GM19455 (cell line): ENCODE measurements around the gene TMEM214.
A peak's percentile ranks its signal among the peaks of the same experiment; 100 is the strongest.
"Not testable (repeated sequence)": the region's sequence is repeated elsewhere in the genome, so short reads cannot be mapped to it uniquely, and the experiment has no call there.

Experiments
- ATAC-seq: cut with Tn5 transposase; IDR thresholded peaks from one replicate; pipeline ENCODE4 v1.9.1; 2021; ENCODE audit not compliant: unreplicated experiment

Gene TMEM214

DNA sequence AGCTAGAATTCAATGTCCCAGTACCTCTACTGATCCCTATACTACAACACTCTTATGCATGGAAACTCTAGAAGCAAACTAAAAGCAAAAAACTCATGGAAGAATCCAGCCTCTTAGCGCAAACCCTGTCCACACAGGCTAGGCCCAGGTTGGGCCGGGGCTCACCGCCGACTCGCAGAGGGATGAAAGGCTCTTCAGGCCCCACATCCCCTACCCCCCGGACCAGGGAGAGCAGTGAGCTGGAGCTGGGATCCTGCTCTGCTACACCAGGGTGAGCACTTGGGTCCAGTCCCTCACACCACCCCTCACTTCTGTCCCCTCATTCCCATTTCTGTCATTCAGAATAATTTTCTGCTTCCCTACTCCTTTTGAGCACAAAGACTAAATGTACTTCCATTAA is 36.7 kb downstream of the TMEM214 start:
- ATAC-seq = no peak

DNA sequence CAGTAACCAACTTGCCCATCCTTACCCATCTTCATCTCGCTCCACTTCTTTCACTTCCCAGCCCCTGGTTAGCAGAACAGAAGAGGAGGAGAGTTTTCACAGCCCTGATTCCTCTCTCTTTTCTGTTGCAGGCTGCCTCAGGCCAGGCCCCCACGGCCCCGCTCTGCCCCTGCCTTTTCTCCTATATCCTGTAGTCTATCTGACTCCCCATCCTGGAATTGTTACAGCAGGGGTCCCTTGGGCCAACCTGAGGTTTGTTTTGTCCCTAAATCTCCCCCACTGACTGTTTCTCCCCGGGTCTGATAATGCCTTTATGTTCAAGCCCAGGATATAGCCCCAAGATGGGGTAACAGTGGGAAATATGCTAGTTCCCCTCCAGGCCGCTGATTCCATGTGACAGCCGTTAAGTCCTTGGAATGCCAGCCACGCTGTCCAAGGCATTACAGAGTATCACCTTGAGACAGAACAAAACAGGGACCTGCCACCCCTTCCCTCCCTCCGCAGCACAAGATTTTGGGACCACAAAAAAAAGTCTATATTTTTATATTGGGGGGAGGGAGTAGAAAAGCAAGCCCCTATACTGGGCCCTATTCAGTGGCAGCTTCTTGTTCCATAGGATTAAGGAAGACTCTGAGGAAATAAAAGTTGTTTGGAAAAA is 37.3 kb downstream of the TMEM214 start:
- no peak for ATAC-seq

DNA sequence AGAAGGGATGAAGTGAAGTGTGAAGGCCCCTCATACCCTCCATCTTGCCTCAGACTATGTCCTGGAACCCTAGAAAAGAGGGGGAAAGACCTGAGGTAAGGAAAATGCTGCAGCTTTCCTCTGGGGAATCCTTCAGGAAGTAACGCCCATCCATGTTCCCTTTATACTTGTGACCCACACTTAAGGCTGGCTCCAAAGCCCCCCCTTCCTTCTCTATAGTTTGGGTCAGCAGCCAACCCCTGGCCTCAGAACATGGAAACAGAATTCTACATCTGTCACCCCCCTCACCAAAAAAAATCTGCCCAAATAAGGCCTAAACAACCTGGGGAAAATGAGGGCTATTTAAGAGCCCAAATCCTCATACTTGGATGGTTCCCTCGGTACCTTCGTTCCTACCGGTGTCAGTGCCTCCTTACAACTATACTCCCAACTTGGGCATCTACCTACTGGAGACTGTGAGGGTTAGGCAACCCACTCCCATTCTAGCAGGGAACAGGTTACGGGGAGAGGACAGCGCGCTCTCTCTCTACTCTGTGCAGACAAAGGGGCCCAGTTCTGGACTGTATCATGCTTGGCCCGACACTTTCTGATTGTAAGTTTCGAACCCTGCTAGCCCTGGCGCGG is 38.0 kb downstream of the TMEM214 start:
- no peak for ATAC-seq

DNA sequence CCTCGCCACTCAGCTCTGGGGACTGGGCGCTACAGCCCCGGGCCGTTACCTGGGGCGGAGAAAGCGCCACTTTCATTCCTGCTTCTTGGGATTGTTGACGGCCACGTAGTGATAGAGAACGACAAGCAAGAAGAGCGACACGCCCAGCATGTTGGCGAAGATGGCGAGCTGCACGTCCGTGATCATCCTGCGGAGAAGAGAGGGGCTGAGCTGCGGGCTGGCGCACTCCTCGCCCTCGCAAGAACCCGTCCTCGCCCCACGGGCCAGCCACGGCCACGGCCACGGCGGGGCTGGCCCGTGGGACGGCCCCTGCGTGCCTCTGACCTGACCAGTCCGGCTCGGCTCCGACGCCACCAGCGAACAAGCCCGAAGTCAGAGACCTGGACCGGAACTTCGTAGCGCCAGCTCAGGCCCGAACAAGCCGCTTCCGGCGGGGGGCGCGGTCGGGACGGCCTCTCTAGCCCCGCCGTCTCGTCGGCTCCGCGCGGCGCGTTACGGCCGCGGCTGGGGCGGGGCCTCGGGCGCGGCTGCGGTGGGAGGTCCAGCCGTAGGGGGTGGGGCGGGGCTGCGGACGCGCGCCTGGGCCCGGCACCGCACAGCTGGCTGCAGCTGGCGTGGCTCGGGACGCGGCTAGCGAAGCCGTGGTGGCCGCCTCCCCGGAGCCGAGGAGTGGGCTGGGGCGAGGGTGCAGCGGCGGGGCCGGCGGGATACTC is 38.7 kb downstream of the TMEM214 start, which contains the start of gene OST4:
Gene OST4, minus strand, starts transcription at position 378 of the 713 bp plus-strand sequence.
- peak; percentile 87 for ATAC-seq

DNA sequence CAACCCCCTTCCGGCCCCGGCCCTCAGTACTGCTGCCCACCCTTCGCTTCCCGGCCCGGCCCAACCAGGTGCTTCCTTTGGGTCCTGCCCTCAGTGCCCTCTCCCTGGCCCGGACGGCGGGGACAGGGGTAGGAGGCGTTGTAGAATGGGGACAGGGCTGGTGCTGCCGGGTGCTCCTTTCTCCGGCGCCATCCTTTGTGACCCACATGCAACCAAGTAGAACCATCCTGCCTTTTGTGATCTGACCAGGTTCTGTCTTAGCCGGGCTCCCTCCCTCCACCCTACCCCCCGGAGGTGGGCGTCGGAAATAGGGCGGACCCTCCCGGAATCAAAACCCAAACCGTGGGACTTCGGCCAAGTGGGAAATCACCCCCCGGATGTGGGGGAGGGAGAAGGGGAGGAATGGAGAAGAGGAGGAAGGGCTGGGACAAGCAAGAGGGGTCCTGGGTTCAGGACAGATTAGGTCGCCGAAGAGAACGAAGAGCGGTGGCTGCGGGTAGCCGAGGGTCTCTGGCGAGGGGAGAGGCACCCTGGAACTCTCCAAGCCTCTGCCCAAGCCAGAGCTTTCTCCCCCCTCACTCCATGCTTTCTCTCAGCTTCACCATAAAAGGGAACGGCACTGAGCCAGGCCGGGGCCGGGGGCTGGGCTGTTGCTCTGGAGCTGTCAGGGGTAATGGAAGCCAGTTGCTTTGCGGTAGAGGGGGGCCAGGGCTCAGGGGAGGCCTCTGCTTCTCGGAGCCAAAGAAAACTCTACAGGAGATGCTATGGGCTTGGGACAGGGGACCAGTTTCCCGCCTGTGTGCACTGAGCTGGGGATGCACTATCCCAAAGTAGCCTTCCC is 39.4 kb downstream of the TMEM214 start:
- peak; percentile 6 for ATAC-seq

DNA sequence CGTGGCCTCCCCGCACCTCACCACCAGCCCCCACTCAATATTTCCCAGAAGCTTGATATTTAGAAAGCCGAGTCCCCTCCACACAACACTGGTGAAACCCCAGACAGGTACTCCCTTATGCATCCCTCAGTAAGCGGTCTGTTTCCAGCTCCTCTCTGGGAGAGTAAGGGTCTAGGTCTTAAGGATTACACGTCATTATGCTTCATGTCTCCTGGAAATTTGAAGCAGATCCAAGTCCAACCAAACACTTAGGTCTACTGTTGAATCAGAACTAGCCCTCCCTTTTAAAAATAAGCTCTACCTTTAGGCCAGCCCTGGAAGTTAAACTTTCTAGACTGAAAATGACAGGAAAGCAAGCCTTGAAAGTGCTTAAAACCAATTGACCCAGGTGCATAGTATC is 40.2 kb downstream of the TMEM214 start:
- ATAC-seq = no peak

DNA sequence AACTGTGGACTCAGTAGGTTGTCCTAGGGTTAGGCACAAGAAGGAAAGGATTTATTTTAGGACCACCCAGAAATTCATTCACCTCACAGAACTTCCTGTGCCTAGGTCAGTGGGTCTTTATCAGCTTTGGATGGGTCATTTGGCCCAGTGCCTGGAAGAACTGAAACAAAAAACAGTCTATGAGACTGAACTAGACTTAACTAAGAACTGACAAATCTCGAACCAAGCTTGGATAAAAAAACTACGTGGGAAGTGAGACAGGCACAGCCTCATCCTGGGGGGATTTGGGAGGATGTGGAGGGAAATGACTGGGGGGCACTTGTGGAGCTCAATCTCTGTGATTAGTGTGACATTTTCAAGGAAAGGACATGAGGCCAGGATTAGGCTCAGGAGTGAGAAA is 41.0 kb downstream of the TMEM214 start:
- ATAC-seq = no peak

DNA sequence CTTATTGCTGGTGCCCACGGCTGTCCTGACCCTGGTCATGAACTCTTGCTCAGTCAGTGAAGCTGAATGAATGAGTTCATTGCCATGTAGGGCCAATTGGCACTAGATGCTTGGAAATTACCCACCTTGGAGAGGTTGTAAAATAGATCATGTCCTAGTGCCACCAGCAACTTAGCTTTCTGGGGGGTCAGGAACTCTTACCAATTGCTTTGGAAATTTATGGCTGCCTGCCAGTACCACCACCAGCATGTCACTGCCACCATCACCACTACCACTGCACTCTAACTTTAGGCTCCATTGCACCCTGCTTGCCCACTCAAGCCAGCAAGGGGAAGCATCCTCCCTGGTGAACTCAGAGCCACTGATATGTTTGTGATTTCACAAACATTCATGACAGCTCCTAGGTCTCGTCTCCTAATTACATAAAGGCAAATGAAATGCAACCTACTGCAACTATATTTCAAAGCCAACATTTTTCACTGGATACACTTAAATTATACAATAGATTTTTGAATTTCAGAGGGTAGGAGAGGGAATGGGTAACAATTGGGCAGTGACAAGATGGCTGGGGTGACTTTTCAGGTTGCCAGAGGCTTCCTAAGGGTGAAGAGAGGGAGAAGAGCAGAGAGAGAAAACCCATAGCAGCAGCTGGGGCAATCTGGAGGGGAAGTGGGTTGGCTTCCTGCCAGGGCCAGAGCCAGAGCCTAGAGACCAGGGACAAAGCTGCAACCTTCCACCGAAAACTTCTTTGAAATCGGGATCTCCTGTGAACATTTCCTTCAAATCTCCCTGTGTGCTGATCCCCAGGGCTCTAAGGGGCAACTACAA is 42.2 kb downstream of the TMEM214 start:
- no peak for ATAC-seq

DNA sequence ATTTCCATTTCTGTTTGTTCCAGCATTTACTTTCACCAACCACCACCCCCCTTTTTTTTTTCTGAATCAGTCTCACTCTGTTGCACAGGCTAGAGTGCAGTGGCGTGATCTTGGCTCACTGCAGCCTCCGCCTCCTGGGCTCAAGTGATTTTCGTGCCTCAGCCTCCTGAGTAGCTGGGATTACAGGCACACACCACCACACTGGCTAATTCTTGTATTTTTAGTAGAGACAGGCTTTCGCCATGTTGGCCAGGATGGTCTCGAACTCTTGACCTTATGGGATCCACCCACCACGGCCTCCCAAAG is 42.8 kb downstream of the TMEM214 start:
- not testable (repeated sequence) for ATAC-seq

DNA sequence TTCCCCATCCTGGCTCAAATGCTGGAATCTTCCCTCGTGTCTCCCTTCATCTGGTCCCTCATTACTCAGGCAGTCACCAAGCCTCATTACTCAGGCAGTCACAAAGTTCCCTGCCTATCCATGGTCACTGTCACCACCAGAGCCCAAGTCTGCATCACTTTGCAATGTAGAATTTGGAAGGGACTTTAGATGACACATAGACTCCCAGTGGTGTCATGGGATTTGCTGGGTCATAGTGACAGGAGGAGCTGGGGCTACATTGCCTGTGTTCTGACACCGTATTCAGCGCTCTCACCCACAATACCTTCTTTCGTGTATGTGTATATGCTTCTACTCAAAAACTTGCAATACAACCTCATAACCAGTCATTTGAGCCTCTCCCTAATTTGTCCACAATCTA is 43.6 kb downstream of the TMEM214 start:
- ATAC-seq = no peak

DNA sequence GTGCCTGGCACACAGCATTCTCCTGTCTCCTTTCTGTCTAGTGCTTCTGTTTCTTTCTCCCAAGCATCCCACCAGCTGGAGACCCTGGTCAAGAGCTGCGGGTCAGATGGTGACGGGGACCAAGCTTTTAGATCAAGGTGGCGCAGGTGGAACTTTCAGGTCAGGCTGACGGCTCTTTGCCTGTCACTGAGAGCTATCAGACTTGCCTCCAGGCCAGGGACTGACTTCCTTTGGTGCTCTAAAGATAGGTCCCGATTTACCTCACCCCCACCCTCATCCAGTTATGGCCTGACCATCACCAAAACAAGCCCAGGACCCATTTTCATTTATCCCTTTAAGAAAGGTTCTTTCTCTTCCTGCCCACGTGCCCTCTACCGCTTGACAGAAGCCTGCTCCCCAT is 44.5 kb downstream of the TMEM214 start:
- ATAC-seq = no peak

DNA sequence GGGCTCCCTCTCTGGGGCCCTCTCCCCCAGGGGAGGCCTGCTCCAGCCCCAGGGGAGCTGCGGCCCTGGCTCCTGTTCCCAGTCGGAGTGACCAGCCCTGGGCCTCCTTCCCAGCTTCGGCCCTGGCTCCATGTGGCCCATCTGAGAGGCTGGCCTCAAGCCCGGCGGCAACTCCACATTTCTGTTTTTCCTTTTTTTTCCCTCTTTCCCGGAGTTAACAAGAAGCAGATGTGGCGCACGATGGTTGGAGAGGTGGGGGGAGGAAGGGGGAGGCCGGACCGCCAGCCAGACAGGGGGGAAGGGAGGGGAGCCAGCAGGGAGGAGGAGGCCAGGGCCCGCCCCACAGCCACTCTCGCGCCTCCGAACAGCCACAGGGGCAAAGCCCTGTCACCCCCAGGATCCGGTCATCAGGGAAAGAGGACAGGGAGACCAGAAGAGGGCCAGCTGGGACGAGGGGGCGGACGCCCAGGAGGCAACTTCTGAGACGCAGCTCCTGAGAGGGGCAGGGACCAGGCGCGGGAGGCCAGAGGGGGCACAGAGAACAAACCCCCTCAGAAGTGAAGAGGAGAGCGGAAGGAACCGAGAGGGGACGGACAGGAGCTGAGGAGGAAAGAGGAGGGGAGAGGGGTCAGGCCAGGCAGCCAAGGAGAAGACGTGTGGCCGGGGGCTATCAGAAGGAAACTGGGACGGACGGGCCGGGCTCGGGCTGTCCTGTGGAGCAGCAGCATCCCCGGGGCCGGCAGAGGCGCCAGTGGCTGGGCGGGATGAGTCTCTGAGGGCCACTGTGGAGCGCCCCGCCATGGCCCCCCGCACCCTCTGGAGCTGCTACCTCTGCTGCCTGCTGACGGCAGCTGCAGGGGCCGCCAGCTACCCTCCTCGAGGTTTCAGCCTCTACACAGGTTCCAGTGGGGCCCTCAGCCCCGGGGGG is 45.8 kb downstream of the TMEM214 start, which contains the start of gene EMILIN1:
Gene EMILIN1, plus strand, starts transcription at position 349 of the 928 bp plus-strand sequence. Its CDS starts 451 bp downstream, at position 800.
- no peak for ATAC-seq

DNA sequence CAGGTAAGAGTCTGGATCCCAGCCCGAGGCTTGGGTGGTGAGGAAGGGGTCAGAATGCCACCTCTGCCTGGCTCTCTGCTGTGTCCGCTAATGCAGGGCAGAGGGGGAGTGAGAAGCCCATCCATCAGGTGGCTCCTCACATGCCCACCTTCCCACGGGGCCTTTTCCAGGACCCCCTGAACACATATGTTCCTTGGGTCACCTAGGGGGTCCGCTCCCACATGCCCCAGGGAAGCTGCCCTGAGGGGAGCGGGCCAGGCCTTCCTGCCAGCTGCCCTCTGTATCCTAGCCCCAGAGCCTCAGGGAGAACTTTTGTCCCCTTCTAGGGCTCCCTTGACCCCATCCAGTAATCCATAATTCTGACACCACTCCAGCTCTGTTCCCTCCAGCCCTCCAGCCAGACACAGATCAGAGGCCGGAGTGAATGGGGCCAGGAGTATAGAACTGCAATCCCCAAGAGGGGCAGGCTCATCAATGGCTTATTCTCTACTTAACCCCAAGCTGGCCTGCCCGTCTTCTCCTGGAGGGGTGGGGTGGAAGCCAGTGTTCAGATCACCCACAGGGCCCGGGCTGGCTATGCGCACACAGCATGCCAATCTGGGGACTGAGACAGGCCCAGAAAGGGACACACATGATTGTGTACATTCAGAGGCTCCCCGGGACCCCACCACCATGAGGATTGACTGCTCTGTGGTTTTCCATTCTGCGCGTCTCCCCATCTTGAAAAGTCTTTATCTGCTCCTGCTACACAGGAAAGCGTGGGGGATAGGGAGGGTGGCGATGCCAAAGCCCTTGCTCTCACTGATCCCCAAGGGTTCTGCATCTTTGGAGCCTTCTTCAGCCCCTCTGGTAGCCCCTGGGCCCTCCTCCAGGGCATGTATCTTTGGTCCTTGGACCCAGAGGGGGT is 46.7 kb downstream of the TMEM214 start:
- ATAC-seq = no peak

DNA sequence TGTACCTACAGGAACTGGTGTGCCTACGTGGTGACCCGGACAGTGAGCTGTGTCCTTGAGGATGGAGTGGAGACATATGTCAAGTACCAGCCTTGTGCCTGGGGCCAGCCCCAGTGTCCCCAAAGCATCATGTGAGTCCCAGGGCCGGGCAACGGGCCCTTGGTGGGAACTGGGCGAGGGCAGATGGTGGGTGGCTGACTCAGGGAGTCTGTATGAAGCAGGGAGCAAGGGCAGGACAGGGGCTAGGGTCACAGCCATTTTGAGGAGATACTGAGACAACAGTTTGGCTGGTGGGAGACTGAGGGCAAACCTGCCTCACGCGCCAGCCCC is 47.3 kb downstream of the TMEM214 start:
- no peak for ATAC-seq

DNA sequence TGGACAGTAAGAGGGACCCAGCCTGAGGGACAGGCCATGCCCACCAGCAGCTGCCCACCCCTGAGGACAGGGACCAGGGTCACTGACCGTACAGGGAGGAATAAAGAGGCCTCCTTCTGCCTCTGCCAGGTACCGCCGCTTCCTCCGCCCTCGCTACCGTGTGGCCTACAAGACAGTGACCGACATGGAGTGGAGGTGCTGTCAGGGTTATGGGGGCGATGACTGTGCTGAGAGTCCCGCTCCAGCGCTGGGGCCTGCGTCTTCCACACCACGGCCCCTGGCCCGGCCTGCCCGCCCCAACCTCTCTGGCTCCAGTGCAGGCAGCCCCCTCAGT is 47.8 kb downstream of the TMEM214 start:
- ATAC-seq = no peak

DNA sequence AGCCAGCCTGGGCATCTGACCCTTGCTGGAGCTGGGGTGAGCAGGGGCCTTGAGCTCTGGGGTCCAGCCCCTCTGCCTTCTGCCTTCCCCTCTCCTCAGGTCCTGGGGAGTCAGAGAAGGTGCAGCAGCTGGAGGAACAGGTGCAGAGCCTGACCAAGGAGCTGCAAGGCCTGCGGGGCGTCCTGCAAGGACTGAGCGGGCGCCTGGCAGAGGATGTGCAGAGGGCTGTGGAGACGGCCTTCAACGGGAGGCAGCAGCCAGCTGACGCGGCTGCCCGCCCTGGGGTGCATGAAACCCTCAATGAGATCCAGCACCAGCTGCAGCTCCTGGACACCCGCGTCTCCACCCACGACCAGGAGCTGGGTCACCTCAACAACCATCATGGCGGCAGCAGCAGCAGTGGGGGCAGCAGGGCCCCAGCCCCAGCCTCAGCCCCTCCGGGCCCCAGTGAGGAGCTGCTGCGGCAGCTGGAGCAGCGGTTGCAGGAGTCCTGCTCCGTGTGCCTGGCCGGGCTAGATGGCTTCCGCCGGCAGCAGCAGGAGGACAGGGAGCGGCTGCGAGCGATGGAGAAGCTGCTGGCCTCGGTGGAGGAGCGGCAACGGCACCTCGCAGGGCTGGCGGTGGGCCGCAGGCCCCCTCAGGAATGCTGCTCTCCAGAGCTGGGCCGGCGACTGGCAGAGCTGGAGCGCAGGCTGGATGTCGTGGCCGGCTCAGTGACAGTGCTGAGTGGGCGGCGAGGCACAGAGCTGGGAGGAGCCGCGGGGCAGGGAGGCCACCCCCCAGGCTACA is 49.4 kb downstream of the TMEM214 start:
- no peak for ATAC-seq

DNA sequence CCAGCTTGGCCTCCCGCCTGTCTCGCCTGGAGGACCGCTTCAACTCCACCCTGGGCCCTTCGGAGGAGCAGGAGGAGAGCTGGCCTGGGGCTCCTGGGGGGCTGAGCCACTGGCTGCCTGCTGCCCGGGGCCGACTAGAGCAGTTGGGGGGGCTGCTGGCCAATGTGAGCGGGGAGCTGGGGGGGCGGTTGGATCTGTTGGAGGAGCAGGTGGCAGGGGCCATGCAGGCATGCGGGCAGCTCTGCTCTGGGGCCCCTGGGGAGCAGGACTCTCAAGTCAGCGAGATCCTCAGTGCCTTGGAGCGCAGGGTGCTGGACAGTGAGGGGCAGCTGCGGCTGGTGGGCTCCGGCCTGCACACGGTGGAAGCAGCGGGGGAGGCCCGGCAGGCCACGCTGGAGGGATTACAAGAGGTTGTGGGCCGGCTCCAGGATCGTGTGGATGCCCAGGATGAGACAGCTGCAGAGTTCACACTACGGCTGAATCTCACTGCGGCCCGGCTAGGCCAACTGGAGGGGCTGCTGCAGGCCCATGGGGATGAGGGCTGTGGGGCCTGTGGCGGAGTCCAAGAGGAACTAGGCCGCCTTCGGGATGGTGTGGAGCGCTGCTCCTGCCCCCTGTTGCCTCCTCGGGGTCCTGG is 50.1 kb downstream of the TMEM214 start:
- ATAC-seq = no peak
